WTC11 (cell line): ENCODE results near the gene AQP3. TPM values are rescaled to one million over a fixed set of nuclear protein-coding genes. Genes with fewer than 3 reads are reported as not detected.

Experiments
- ATAC-seq: fragments of 200-7000 bp; cut with Tn5 transposase; 2 replicates; pipeline ENCODE4 v1.10.0; 2021; ENCODE audit warnings: mild to moderate bottlenecking, moderate library complexity
- CTCF ChIA-PET: fragments of 300-600 bp; sonication (Branson Sonifier 250); formaldehyde crosslinking; loops from one replicate; lab custom pipeline; 2021; ENCODE audit warnings: antibody characterized with exemption; lab: Charles Lee
- POLR2A ChIA-PET: fragments of 350-600 bp; sonication (Branson Sonifier 250); formaldehyde crosslinking; loops from one replicate; lab custom pipeline; 2021; ENCODE audit warnings: antibody characterized with exemption; lab: Charles Lee
- DNase-seq: peaks from one replicate; pipeline ENCODE4 v3.0.0; 2021; ENCODE audit warnings: low spot score
- H3K27ac Mint-ChIP-seq: 2 replicates; pipeline ENCODE4 v1.8.0; 2021; ENCODE audit warnings: mixed read lengths
- H3K27me3 Mint-ChIP-seq: 2 replicates; pipeline ENCODE4 v1.8.0; 2021; ENCODE audit warnings: low read depth, mild to moderate bottlenecking, moderate library complexity, mixed read lengths
- H3K36me3 Mint-ChIP-seq: 2 replicates; pipeline ENCODE4 v1.8.0; 2021; ENCODE audit warnings: mixed read lengths
- H3K4me1 Mint-ChIP-seq: 2 replicates; pipeline ENCODE4 v1.8.0; 2022; ENCODE audit warnings: mixed read lengths
- H3K4me3 Mint-ChIP-seq: 2 replicates; pipeline ENCODE4 v1.8.0; 2021; ENCODE audit warnings: mild to moderate bottlenecking, moderate library complexity, mixed read lengths
- H3K9me3 Mint-ChIP-seq: 2 replicates; pipeline ENCODE4 v1.8.0; 2021; ENCODE audit warnings: mixed read lengths
- CREB1 ChIP-seq: sonication (generic); formaldehyde crosslinking; IDR thresholded peaks from 2 replicates; pipeline ENCODE4 v1.8.0; 2023; ENCODE audit warnings: mild to moderate bottlenecking, missing genetic modification reagents
- ERG ChIP-seq: fragments of 250-450 bp; sonication (Bioruptor Pico); IDR thresholded peaks from 2 replicates; pipeline ENCODE4 v1.8.0; 2021; ENCODE audit warnings: mild to moderate bottlenecking
- ESRRA ChIP-seq: sonication (generic); formaldehyde crosslinking; IDR thresholded peaks from 2 replicates; pipeline ENCODE4 v1.8.1; 2022; ENCODE audit warnings: mild to moderate bottlenecking, missing genetic modification reagents, borderline replicate concordance
- ETV6 ChIP-seq: sonication (generic); formaldehyde crosslinking; IDR thresholded peaks from 2 replicates; pipeline ENCODE4 v1.8.1; 2022; ENCODE audit warnings: mild to moderate bottlenecking, missing genetic modification reagents
- GABPB1 ChIP-seq: sonication (generic); formaldehyde crosslinking; IDR thresholded peaks from 2 replicates; pipeline ENCODE4 v1.8.1; 2023; ENCODE audit warnings: mild to moderate bottlenecking, missing genetic modification reagents
- HMGA2 ChIP-seq: fragments of 250-450 bp; sonication (Bioruptor Pico); IDR thresholded peaks from 2 replicates; pipeline ENCODE4 v1.4.0; 2021; ENCODE audit warnings: mild to moderate bottlenecking, moderate library complexity
- JAZF1 ChIP-seq: fragments of 250-450 bp; sonication (Bioruptor Pico); IDR thresholded peaks from 2 replicates; pipeline ENCODE4 v1.9.0; 2021; ENCODE audit warnings: moderate library complexity, mild to moderate bottlenecking, inconsistent platforms
- MXD4 ChIP-seq: fragments of 250-450 bp; sonication (Bioruptor Pico); IDR thresholded peaks from 2 replicates; pipeline ENCODE4 v1.8.0; 2021; ENCODE audit warnings: mild to moderate bottlenecking, moderate library complexity, borderline replicate concordance
- MYBL2 ChIP-seq: sonication (generic); formaldehyde crosslinking; IDR thresholded peaks from 2 replicates; pipeline ENCODE4 v1.8.1; 2023; ENCODE audit warnings: mild to moderate bottlenecking, moderate library complexity, missing genetic modification reagents
- NFE2L1 ChIP-seq: sonication (generic); formaldehyde crosslinking; IDR thresholded peaks from 2 replicates; pipeline ENCODE4 v1.8.1; 2023; ENCODE audit warnings: missing genetic modification reagents
- PRRX2 ChIP-seq: fragments of 250-450 bp; sonication (Bioruptor Pico); IDR thresholded peaks from 2 replicates; pipeline ENCODE4 v1.8.0; 2021; ENCODE audit warnings: mild to moderate bottlenecking
- RORB ChIP-seq: fragments of 250-450 bp; sonication (Bioruptor Pico); IDR thresholded peaks from 2 replicates; pipeline ENCODE4 v1.9.0; 2021; ENCODE audit warnings: mild to moderate bottlenecking
- SMAD3 ChIP-seq: sonication (generic); formaldehyde crosslinking; IDR thresholded peaks from 2 replicates; pipeline ENCODE4 v1.8.0; 2022; ENCODE audit warnings: missing genetic modification reagents, mild to moderate bottlenecking, borderline replicate concordance
- SP1 ChIP-seq: sonication (generic); formaldehyde crosslinking; conservative IDR thresholded peaks from 2 replicates; pipeline ENCODE4 v1.8.1; 2022; ENCODE audit warnings: missing genetic modification reagents
- TEAD4 ChIP-seq: sonication (generic); formaldehyde crosslinking; IDR thresholded peaks from 2 replicates; pipeline ENCODE4 v1.8.0; 2022; ENCODE audit warnings: mild to moderate bottlenecking, missing genetic modification reagents
- ZNF263 ChIP-seq: sonication (generic); formaldehyde crosslinking; IDR thresholded peaks from 2 replicates; pipeline ENCODE4 v1.8.1; 2022; ENCODE audit warnings: low read depth, mild to moderate bottlenecking, moderate library complexity, missing genetic modification reagents
- ZNF396 ChIP-seq: fragments of 250-450 bp; sonication (Bioruptor Pico); IDR thresholded peaks from 2 replicates; pipeline ENCODE4 v1.8.0; 2021; ENCODE audit warnings: mild to moderate bottlenecking, moderate library complexity, borderline replicate concordance
- ZNF416 ChIP-seq: fragments of 250-450 bp; sonication (Bioruptor Pico); IDR thresholded peaks from 2 replicates; pipeline ENCODE4 v1.9.0; 2021; ENCODE audit warnings: mild to moderate bottlenecking, inconsistent platforms
- ZNF671 ChIP-seq: fragments of 250-450 bp; sonication (Bioruptor Pico); IDR thresholded peaks from 2 replicates; pipeline ENCODE4 v1.8.0; 2021; ENCODE audit warnings: mild to moderate bottlenecking
- total RNA-seq: library from RNA; stranded (reverse); gene quantifications from 3 replicates; pipeline ENCODE4 v1.2.3, GENCODE V29; 2021
- TF ChIP-seq, protein P1 (sequence below): fragments of 250-450 bp; sonication (Bioruptor Pico); conservative IDR thresholded peaks from 2 replicates; pipeline ENCODE4 v1.9.0; 2021; ENCODE audit warnings: mild to moderate bottlenecking
- TF ChIP-seq, protein P2 (sequence below): sonication (generic); formaldehyde crosslinking; IDR thresholded peaks from 2 replicates; pipeline ENCODE4 v1.8.1; 2022; ENCODE audit warnings: mild to moderate bottlenecking, moderate library complexity, missing genetic modification reagents
- TF ChIP-seq, protein P3 (sequence below): sonication (generic); formaldehyde crosslinking; IDR thresholded peaks from 2 replicates; pipeline ENCODE4 v1.8.1; 2022; ENCODE audit warnings: missing genetic modification reagents, borderline replicate concordance
- TF ChIP-seq, protein P4 (sequence below): fragments of 250-450 bp; sonication (Bioruptor Pico); IDR thresholded peaks from 2 replicates; pipeline ENCODE4 v1.9.0; 2021; ENCODE audit warnings: moderate library complexity, mild to moderate bottlenecking, inconsistent platforms, borderline replicate concordance
- TF ChIP-seq, protein P5 (sequence below): sonication (generic); formaldehyde crosslinking; IDR thresholded peaks from 2 replicates; pipeline ENCODE4 v1.8.0; 2023; ENCODE audit warnings: missing genetic modification reagents

AQP3 gene
- total RNA-seq, 1 experiment from 2014 or later = 3.0 TPM

- ATAC-seq = no peak
- CTCF ChIA-PET = interaction anchor here (0.8 to 6.5 kb wide), 4 partner anchors 10 to 101 kb away, joined by 3 to 45 read pairs (median 8); no protein-coding TSS in a partner anchor
- Mint-ChIP-seq H3K9me3 (no peaks in the 10 kb centered on the region), H3K4me3 (peak overlapping the region; percentile 24; the same call in 1 of the 2 replicates), H3K36me3 (peaks cover 23% of the 10 kb centered on the region)
- POLR2A ChIA-PET = no interaction called here
- no peak for DNase-seq
- TF ChIP-seq HMGA2 (CRISPR knock-in tag) = no peak
- no peak for TF ChIP-seq SMAD3
- TF ChIP-seq ZNF396 (CRISPR knock-in tag) = no peak
- TF ChIP-seq, protein P1, sequence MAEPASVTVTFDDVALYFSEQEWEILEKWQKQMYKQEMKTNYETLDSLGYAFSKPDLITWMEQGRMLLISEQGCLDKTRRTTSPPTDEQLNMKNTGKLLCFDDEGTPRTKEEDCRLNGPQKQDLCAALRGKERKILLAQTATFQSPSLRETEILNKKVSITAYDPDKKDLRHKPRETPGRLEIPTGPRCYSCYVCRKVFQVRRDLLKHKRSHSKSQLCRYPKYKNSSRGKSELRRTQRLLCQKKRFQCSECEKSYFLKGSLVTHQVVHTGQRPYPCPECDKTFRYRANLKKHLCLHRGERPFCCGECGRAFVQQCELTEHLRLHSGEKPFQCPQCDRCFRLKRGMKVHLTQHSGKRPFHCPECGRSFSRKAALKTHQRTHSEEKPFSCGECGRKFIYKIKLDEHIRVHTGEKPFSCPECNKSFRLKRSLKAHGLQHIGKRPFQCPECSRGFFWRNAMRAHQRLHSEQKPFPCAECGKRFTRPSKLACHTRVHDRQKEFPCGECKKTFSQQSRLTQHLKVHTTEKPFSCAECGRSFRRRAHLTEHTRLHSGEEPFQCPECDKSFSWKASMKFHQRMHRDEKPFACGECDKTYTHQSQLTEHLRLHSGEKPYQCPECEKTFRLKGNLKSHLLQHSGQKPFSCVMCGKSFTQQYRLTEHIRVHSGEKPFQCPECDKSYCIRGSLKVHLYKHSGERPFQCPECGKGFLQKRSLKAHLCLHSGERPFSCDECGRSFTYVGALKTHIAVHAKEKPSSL (CRISPR knock-in tag) = no peak
- TF ChIP-seq, protein P2, sequence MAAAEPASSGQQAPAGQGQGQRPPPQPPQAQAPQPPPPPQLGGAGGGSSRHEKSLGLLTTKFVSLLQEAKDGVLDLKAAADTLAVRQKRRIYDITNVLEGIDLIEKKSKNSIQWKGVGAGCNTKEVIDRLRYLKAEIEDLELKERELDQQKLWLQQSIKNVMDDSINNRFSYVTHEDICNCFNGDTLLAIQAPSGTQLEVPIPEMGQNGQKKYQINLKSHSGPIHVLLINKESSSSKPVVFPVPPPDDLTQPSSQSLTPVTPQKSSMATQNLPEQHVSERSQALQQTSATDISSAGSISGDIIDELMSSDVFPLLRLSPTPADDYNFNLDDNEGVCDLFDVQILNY = no peak
- no peak for TF ChIP-seq SP1 (CRISPR knock-in tag)
- TF ChIP-seq, protein P3, sequence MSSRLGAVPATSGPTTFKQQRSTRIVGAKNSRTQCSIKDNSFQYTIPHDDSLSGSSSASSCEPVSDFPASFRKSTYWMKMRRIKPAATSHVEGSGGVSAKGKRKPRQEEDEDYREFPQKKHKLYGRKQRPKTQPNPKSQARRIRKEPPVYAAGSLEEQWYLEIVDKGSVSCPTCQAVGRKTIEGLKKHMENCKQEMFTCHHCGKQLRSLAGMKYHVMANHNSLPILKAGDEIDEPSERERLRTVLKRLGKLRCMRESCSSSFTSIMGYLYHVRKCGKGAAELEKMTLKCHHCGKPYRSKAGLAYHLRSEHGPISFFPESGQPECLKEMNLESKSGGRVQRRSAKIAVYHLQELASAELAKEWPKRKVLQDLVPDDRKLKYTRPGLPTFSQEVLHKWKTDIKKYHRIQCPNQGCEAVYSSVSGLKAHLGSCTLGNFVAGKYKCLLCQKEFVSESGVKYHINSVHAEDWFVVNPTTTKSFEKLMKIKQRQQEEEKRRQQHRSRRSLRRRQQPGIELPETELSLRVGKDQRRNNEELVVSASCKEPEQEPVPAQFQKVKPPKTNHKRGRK (CRISPR knock-in tag) = no peak
- TF ChIP-seq ZNF263 (CRISPR knock-in tag) = no peak
- no peak for TF ChIP-seq ETV6 (CRISPR knock-in tag)
- TF ChIP-seq CREB1 (CRISPR knock-in tag) = no peak
- no peak for TF ChIP-seq ESRRA (CRISPR knock-in tag)
- no peak for TF ChIP-seq MYBL2 (CRISPR knock-in tag)
- TF ChIP-seq JAZF1 (CRISPR knock-in tag) = no peak
- no peak for TF ChIP-seq GABPB1 (CRISPR knock-in tag)
- no peak for TF ChIP-seq RORB
- TF ChIP-seq, protein P4, sequence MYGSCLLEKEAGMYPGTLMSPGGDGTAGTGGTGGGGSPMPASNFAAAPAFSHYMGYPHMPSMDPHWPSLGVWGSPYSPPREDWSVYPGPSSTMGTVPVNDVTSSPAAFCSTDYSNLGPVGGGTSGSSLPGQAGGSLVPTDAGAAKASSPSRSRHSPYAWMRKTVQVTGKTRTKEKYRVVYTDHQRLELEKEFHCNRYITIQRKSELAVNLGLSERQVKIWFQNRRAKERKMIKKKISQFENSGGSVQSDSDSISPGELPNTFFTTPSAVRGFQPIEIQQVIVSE = no peak
- no peak for TF ChIP-seq NFE2L1
- TF ChIP-seq TEAD4 (CRISPR knock-in tag) = no peak
- TF ChIP-seq, protein P5, sequence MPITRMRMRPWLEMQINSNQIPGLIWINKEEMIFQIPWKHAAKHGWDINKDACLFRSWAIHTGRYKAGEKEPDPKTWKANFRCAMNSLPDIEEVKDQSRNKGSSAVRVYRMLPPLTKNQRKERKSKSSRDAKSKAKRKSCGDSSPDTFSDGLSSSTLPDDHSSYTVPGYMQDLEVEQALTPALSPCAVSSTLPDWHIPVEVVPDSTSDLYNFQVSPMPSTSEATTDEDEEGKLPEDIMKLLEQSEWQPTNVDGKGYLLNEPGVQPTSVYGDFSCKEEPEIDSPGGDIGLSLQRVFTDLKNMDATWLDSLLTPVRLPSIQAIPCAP (CRISPR knock-in tag) = no peak
- TF ChIP-seq, all 79 proteins: peak for 0
- Mint-ChIP-seq H3K27me3 (no peaks in the 10 kb centered on the region), H3K4me1 (peaks cover 10% of the 10 kb centered on the region; the same call in 1 of the 2 replicates), H3K27ac (no peak overlapping the region)
Observed at GRCh38 chr9:33475357-33475756, 28.0 kb upstream of the AQP3 start.

DNA sequence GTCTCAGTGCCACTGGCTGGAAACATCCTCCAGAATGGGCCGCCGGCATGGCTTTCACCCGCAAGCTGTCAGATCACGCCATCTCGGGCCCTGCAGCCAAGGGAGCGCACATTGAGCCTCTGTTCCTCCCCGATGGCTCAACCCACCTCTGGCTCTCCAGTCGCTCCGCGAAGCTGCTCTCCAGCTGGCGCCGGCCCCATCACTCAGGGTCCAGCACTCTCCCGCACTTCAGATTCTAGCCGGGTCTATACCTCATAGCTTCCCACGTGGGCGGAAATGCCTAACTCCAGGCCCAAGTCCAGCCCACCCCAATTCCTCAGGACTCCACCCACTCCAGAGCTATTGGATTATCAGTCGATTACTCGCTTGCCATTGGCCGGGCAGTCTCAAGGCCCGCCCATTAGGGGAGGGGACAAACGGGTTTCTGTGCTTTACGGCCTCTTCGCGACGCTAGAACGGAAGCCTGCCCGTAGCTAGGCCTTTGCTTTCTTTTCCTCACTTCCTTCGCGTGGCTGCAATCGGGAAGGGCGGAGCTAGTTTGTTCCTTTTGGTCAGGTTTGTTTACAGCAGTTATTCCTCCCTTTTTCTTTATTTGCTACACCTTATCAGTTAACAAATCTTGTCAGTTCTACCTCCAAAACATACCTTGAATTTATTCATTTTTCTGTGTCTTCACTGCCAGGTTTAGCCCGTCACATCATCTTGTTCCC is 26.4 kb upstream of the AQP3 start, which contains the start of gene NOL6:
TSS of gene NOL6 (minus strand) at position 282 of the 710 bp plus-strand sequence. CDS start at position 200, 82 bp downstream.
- peak; percentile 98 for DNase-seq
- Mint-ChIP-seq H3K27me3 (no peaks in the 10 kb centered on the region), H3K27ac (peak within 1 kb of the TSS; percentile 97), H3K4me1 (peaks cover 10% of the 10 kb centered on the region; the same call in 1 of the 2 replicates), H3K9me3 (no peaks in the 10 kb centered on the region), H3K36me3 (peaks cover 35% of the 10 kb centered on the region), H3K4me3 (peak within 1 kb of the TSS; percentile 96)
- ChIA-PET CTCF (interaction anchor here (0.8 to 6.5 kb wide), 18 partner anchors 8 to 264 kb away, joined by 3 to 45 read pairs (median 6); partner anchors contain the start of gene AQP3), POLR2A (interaction anchor here (0.6 to 1.0 kb wide), 6 partner anchors 27 to 184 kb away, joined by 3 to 5 read pairs (median 4); partner anchors contain the start of genes ANKRD18B, AQP3 and NFX1)
- ATAC-seq = peak; percentile 100
- TF ChIP-seq, protein P3 (CRISPR knock-in tag) = no peak
- no peak for TF ChIP-seq PRRX2
- no peak for TF ChIP-seq ZNF416 (CRISPR knock-in tag)
- TF ChIP-seq MXD4 (CRISPR knock-in tag) = no peak
- TF ChIP-seq ERG = no peak
- 0 out of 2 replicates have a peak, but pooled peaks have one; percentile 28 for TF ChIP-seq SMAD3
- no peak for TF ChIP-seq ZNF671 (CRISPR knock-in tag)
